ENCODE results near the gene KCNH6. TPM values are rescaled to one million over a fixed set of nuclear protein-coding genes. Genes with fewer than 3 reads are reported as not detected.

The KCNH6 gene
- total and polyA plus RNA-seq, 4 donors: 0.09 TPM; not detected in 3

DNA sequence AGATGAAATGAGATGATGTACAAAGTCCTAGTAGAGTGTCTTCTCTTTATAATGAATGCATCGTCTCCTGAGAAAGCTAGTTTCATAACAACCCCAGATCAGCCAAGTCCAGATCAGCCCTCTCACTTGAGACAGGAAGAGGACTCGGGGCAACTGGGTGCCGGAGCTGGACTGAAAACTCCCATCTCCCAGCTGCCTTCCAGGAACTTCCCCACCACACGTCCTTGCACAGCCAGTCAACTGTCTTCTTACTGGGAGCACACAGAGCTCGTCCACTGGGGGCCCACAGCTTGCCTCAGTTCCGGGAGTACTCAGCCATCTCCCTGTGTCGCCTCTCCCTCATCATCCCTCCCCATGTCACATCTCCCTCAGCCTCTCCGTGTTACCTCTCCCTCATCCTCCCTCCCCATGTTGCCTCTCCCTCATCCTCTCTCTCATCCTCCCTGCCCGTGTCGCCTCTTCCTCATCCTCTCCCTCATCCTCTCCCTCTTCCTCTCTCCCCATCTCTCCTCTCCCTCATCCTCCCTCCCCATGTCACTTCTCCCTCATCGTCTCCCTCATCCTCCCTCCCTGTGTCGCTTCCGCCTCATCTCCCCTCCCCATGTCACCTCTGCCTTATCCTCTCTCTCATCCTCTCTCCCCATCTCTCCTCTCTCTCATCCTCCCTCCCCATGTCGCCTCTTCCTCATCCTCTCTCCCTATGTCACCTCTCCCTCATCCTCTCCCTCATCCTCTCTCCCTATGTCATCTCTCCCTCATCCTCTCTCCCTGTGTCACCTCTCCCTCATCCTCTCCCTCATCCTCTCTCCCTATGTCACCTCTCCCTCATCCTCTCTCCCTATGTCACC lies 22.4 kb upstream of the KCNH6 start:
- whole genome bisulfite sequencing: 62% methylated on average over 14 of the region's 14 CpGs
- Histone ChIP-seq H3K27ac (ENCODE audit: low read depth in 1 of 2, low read length in 2 of 2) (no peak overlapping the region), H3K4me1 (ENCODE audit: control insufficient read depth in 4 of 4, insufficient read depth in 4 of 4, low read length in 3 of 4) (no peaks in the 10 kb centered on the region)

More for the DNA sequence above, 22.4 kb upstream of the KCNH6 start:
- TF ChIP-seq HNF4G (IDR thresholded peaks at IDR 0.05) (no peak), RXRA (IDR thresholded peaks at IDR 0.05) (no peak), HNF4A (conservative IDR thresholded peaks at IDR 0.05) (no peak), CTCF (IDR thresholded peaks at IDR 0.05; ENCODE audit: low read depth, low read length, missing input control) (no peak), GABPA (IDR thresholded peaks at IDR 0.05 in 1 of 2, conservative IDR thresholded peaks at IDR 0.05 in 1 of 2) (no peak), MAX (IDR thresholded peaks at IDR 0.05) (no peak), JUND (IDR thresholded peaks at IDR 0.05) (no peak), RAD21 (IDR thresholded peaks at IDR 0.05) (no peak), NR2F2 (IDR thresholded peaks at IDR 0.05) (no peak), FOXA1 (IDR thresholded peaks at IDR 0.05) (no peak), YY1 (IDR thresholded peaks at IDR 0.05) (no peak), TAF1 (conservative IDR thresholded peaks at IDR 0.05) (no peak), ATF3 (IDR thresholded peaks at IDR 0.05) (no peak), SP1 (IDR thresholded peaks at IDR 0.05) (no peak), FOXA2 (IDR thresholded peaks at IDR 0.05) (no peak)
- TF ChIP-seq, protein P1, sequence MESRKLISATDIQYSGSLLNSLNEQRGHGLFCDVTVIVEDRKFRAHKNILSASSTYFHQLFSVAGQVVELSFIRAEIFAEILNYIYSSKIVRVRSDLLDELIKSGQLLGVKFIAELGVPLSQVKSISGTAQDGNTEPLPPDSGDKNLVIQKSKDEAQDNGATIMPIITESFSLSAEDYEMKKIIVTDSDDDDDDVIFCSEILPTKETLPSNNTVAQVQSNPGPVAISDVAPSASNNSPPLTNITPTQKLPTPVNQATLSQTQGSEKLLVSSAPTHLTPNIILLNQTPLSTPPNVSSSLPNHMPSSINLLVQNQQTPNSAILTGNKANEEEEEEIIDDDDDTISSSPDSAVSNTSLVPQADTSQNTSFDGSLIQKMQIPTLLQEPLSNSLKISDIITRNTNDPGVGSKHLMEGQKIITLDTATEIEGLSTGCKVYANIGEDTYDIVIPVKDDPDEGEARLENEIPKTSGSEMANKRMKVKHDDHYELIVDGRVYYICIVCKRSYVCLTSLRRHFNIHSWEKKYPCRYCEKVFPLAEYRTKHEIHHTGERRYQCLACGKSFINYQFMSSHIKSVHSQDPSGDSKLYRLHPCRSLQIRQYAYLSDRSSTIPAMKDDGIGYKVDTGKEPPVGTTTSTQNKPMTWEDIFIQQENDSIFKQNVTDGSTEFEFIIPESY (IDR thresholded peaks at IDR 0.05): no peak
- TF ChIP-seq, protein P2, sequence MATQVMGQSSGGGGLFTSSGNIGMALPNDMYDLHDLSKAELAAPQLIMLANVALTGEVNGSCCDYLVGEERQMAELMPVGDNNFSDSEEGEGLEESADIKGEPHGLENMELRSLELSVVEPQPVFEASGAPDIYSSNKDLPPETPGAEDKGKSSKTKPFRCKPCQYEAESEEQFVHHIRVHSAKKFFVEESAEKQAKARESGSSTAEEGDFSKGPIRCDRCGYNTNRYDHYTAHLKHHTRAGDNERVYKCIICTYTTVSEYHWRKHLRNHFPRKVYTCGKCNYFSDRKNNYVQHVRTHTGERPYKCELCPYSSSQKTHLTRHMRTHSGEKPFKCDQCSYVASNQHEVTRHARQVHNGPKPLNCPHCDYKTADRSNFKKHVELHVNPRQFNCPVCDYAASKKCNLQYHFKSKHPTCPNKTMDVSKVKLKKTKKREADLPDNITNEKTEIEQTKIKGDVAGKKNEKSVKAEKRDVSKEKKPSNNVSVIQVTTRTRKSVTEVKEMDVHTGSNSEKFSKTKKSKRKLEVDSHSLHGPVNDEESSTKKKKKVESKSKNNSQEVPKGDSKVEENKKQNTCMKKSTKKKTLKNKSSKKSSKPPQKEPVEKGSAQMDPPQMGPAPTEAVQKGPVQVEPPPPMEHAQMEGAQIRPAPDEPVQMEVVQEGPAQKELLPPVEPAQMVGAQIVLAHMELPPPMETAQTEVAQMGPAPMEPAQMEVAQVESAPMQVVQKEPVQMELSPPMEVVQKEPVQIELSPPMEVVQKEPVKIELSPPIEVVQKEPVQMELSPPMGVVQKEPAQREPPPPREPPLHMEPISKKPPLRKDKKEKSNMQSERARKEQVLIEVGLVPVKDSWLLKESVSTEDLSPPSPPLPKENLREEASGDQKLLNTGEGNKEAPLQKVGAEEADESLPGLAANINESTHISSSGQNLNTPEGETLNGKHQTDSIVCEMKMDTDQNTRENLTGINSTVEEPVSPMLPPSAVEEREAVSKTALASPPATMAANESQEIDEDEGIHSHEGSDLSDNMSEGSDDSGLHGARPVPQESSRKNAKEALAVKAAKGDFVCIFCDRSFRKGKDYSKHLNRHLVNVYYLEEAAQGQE (IDR thresholded peaks at IDR 0.05): no peak
- Histone ChIP-seq H3K36me3 (ENCODE audit: control insufficient read depth in 4 of 4, insufficient read depth in 3 of 4, low read depth in 1 of 4, low read length in 3 of 4) (no peaks in the 10 kb centered on the region), H3K9ac (ENCODE audit: low read depth in 1 of 2, low read length in 2 of 2) (no peak overlapping the region), H3K9me3 (ENCODE audit: control insufficient read depth in 4 of 4, low read length in 3 of 4) (peaks cover 0 to 2% (median 0%) of the 10 kb centered on the region in 4 donors), H3K4me3 (ENCODE audit: low read depth in 1 of 3, low read length in 3 of 3) (no peak overlapping the region), H3K27me3 (ENCODE audit: control insufficient read depth in 4 of 4, insufficient read depth in 4 of 4, low read length in 3 of 4) (peaks cover 0 to 4% (median 2%) of the 10 kb centered on the region in 4 donors)
- DNase-seq (ENCODE audit: low spot score): no peak
